D721Med (cell line): ENCODE results near the gene SIGLEC9.

Experiments used
- DNase-seq: peaks from one replicate; pipeline ENCODE4 v3.0.0; 2011; ENCODE audit warnings: low spot score; ENCODE audit not compliant: insufficient read length
- FAIRE-seq: peaks from 2 replicates; lab custom pipeline; 2011; peaks lifted over from hg19 to GRCh38; lab: Jason Lieb, UNC
- TF ChIP-seq, protein P1 (sequence below): IDR thresholded peaks from 2 replicates; pipeline ENCODE4 v1.5.1; 2012; ENCODE audit warnings: mild to moderate bottlenecking, control low read depth; ENCODE audit not compliant: insufficient read depth; ENCODE audit errors: missing control alignments

Gene SIGLEC9

DNA sequence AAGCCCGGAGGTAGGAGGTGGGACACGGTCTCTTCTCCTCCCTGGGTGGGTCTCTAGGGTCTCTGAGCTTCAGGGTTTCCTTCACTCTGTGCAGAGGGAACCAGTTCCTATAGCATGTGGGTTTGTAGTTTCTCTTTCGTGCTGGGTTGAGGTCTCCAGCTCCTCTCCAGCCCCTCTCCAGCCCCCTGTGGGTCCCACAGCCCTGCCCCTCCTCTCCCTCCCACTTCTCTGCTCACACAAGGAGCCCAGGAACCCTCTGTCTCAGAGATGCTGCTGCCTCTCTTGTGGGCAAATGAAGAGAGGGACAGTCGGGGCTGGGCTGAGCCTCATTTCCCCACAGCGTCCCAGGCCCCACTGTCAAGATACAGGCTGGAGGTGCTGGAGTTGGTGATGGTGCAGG, 18.8 kb downstream of the SIGLEC9 start:
- TF ChIP-seq, protein P1, sequence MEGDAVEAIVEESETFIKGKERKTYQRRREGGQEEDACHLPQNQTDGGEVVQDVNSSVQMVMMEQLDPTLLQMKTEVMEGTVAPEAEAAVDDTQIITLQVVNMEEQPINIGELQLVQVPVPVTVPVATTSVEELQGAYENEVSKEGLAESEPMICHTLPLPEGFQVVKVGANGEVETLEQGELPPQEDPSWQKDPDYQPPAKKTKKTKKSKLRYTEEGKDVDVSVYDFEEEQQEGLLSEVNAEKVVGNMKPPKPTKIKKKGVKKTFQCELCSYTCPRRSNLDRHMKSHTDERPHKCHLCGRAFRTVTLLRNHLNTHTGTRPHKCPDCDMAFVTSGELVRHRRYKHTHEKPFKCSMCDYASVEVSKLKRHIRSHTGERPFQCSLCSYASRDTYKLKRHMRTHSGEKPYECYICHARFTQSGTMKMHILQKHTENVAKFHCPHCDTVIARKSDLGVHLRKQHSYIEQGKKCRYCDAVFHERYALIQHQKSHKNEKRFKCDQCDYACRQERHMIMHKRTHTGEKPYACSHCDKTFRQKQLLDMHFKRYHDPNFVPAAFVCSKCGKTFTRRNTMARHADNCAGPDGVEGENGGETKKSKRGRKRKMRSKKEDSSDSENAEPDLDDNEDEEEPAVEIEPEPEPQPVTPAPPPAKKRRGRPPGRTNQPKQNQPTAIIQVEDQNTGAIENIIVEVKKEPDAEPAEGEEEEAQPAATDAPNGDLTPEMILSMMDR: no peak

DNA sequence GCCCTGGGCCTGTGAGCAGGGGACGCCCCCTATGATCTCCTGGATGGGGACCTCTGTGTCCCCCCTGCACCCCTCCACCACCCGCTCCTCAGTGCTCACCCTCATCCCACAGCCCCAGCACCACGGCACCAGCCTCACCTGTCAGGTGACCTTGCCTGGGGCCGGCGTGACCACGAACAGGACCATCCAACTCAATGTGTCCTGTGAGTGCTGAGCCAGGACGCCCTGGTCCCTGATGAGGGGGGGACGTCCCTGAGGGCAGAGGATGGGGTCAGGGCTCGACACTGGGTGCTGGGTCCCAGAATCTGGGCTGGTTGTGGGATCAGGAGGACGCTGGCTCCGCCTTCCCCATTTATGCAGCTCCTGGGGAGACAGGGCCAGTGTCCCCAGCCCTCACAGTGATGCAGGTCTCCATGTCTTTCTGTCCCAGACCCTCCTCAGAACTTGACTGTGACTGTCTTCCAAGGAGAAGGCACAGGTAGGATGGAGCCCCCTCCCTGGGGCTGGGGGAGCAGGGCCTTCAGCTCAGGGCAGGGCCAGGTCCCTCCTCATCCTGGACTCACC, 19.9 kb downstream of the SIGLEC9 start:
- no peak for FAIRE-seq

More for the DNA sequence above, 18.8 kb downstream of the SIGLEC9 start:
- DNase-seq (no peak), FAIRE-seq (no peak)

DNA sequence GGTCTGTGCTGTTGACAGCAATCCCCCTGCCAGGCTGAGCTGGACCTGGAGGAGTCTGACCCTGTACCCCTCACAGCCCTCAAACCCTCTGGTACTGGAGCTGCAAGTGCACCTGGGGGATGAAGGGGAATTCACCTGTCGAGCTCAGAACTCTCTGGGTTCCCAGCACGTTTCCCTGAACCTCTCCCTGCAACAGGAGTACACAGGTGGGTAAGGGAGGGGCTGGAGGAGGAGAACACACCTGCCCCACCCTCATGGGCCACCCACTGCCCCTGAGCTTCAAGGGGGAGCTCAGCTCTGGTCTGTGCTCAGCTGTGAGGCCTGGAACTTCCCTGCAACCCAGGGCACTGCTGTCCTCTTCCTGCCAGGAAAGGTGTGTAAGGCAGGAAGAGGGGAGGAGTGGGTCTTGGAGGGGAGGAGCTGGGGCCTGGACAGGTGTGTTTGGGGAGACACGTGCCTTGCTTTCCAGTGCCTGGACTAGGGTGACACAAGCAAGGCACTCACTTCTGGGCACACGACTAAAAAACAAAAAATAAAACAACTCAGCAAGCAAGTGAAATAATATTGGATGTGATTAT, 21.3 kb downstream of the SIGLEC9 start:
- FAIRE-seq (no peak), DNase-seq (no peak)
- TF ChIP-seq, protein P1: no peak

More for the DNA sequence above, 19.9 kb downstream of the SIGLEC9 start:
- no peak for DNase-seq
- TF ChIP-seq, protein P1: no peak

DNA sequence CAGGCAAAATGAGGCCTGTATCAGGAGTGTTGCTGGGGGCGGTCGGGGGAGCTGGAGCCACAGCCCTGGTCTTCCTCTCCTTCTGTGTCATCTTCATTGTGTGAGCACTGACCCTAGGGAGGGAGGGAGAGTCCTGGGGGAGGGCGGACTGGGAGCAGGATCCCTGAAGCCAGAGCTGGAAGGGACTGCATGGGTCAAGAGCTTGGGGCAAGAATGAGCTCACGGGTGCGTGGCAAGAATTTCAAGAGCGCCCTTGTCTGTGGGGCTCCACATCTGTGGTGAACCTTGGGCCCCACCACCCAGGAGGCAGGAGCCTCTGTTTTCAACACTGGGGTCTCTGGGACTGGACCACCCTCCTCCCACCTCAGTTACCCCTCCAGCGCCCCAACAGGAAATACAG, 22.0 kb downstream of the SIGLEC9 start:
- DNase-seq (no peak), FAIRE-seq (no peak)
- TF ChIP-seq, protein P1: no peak

DNA sequence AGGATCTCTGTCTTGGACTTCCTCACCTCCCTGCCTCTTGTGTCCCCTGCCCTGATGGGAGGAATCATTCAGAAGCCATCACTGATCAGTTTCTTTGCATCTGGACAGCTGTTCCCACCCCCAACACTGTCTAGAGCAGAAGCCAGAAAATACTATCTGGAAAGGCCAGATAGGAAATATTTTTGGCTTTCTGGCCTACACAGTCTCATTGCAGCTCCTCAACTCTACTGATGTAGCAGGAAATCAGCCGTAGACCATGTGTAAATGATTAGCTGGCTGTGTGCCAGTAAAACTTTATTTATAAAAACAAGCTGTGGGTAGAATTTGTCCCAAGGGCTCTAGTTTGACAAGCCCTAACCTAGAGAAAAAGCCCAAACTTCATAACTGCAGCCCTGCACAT, 23.0 kb downstream of the SIGLEC9 start:
- DNase-seq: no peak
- no peak for FAIRE-seq
- TF ChIP-seq, protein P1: no peak

DNA sequence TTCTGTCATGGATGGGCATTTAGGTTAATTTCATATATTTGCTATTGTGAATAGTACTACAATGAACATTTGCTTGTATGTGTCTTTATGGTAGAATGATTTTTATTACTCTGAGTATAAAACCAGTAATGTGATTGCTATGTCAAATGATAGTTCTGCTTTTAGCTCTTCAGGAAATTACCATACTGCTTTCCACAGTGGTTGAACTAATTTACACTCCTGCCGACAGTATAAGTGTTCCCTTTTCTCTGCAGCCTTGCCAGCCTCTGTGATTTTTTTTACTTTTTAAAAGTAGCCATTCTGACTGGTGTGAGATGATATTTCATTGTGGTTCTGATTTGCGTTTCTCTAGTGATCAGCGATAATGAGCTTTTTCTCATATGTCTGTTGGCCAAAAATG, 23.9 kb downstream of the SIGLEC9 start:
- TF ChIP-seq, protein P1: no peak
- FAIRE-seq: no peak

DNA sequence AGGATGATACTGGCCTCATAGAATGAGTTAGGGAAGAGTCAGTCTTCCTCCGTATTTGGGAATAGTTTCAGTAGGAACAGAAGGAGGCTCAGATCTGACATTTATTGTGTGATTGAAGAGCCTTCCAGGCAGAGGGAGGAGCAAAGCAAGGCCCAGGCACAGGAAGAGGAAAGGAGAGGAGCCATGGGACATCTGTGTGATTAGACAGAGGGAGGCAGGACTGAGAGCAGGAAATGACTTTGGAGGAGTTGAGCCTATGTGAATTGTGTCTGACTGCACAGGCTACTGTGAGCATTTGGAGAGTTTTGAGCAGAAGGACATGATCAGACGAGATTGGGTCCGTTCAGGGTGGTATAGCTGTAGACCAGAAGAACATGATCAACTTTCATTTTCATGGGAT, 25.9 kb downstream of the SIGLEC9 start:
- TF ChIP-seq, protein P1: no peak
- DNase-seq (no peak), FAIRE-seq (no peak)

More for the DNA sequence above, 23.9 kb downstream of the SIGLEC9 start:
- no peak for DNase-seq
